ENCODE data around the gene EIF4E3. TPM values are rescaled to one million over a fixed set of nuclear protein-coding genes. Genes with fewer than 3 reads are reported as not detected.

EIF4E3 gene
- total and polyA plus RNA-seq, 2 of the 13 experiments (the other 11 are each of a cell fraction or from before 2014, with no cell fraction given), result 0.07 to 0.15 TPM

DNA sequence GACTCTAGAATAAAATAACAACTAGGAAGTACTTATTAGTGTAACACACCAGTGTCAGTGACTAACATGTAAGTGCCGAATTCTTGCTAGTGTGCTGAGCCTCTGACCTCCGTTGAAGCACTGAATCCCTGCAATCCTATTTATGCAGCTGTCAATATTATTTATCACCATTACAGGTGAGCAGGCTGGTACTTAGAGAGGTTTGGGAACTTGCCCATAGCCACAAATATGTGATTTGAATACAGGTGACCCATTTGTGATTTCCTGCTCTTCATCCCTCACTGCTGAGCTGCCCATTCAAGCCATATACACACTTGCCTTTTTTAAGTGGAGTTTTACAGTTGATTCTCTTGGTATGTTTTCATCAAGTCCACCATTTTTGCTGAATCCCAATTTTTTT, 12.2 kb downstream of the EIF4E3 start:
- ChIA-PET CTCF (ENCODE audit: low intra/inter-chr PET ratio, low total read pairs) (no interaction called here), POLR2A (no interaction called here)
- Histone ChIP-seq H3K4me2 (ENCODE audit: low read depth, low read length) (no peak overlapping the region), H4K20me1 (ENCODE audit: insufficient read depth, low read length) (no peaks in the 10 kb centered on the region), H3K4me1 (ENCODE audit: insufficient read depth, low read length) (peaks cover under 1% of the 10 kb centered on the region; the same call in 1 of the 2 replicates), H3K4me3 (replicated peaks in 1 of 3; ENCODE audit: insufficient read depth in 1 of 3, low read depth in 2 of 3, low read length in 3 of 3) (no peak overlapping the region), H3K27ac (ENCODE audit: extremely low read length, insufficient read depth, low read length) (no peak overlapping the region), H2AFZ (ENCODE audit: low read length) (no peak overlapping the region), H3K79me2 (ENCODE audit: insufficient read depth, low read length) (no peaks in the 10 kb centered on the region), H3K9me3 (ENCODE audit: low read length) (no peaks in the 10 kb centered on the region), H3K27me3 (ENCODE audit: control insufficient read depth in 1 of 2, insufficient read depth in 2 of 2, low read length in 2 of 2) (peaks cover 0 to 7% of the 10 kb centered on the region in 2 experiments; a peak in 2 of 5 replicates), H3K36me3 (replicated peaks in 1 of 2; ENCODE audit: control insufficient read depth in 1 of 2, insufficient read depth in 2 of 2, low read length in 2 of 2) (no peaks in the 10 kb centered on the region), H3K9ac (ENCODE audit: insufficient read depth, low read depth, low read length) (no peak overlapping the region)
- no peak for DNase-seq (ENCODE audit: low spot score)
- BruUV-seq (replicated peaks), result no TSS peak
- no peak for FAIRE-seq
- in situ Hi-C loops (cut with HindIII; ENCODE audit: extremely low pct_ligation_motif_present, low pct_unique_long_range_greater_than_20kb), result loop anchor here (25.0 kb wide), 2 partner anchors 1099 to 1374 kb away; no protein-coding TSS in a partner anchor
- intact Hi-C loops (cut with micrococcal nuclease; ENCODE audit: unreplicated experiment), result no loop called here
- WGBS (ENCODE audit: low lambda C conversion rate), result 8% methylated on average over 2 of the region's 2 CpGs
- TF ChIP-seq ELF1 (CRISPR knock-in tag; IDR thresholded peaks at IDR 0.05) (no peak), TSC22D2 (CRISPR knock-in tag; IDR thresholded peaks at IDR 0.05; ENCODE audit: borderline replicate concordance) (no peak), CBX2 (IDR thresholded peaks at IDR 0.05; ENCODE audit: low read depth, low read length) (no peak), CBX2 (CRISPR knock-in tag; IDR thresholded peaks at IDR 0.05; ENCODE audit: low read depth) (no peak), FOXJ3 (CRISPR knock-in tag; IDR thresholded peaks at IDR 0.05; ENCODE audit: borderline replicate concordance) (no peak), RARA (CRISPR knock-in tag; IDR thresholded peaks at IDR 0.05) (no peak), ZNF550 (CRISPR knock-in tag; IDR thresholded peaks at IDR 0.05; ENCODE audit: borderline replicate concordance) (no peak), TGIF2 (CRISPR knock-in tag; IDR thresholded peaks at IDR 0.05) (no peak), KDM1A (CRISPR knock-in tag; IDR thresholded peaks at IDR 0.05) (no peak), ZFP36 (IDR thresholded peaks at IDR 0.05; ENCODE audit: borderline replicate concordance, low read depth, low read length, partially characterized antibody) (no peak), RARG (CRISPR knock-in tag; IDR thresholded peaks at IDR 0.05; ENCODE audit: low read depth) (no peak), ZNF121 (CRISPR knock-in tag; IDR thresholded peaks at IDR 0.05) (no peak)
- TF ChIP-seq, protein P1, sequence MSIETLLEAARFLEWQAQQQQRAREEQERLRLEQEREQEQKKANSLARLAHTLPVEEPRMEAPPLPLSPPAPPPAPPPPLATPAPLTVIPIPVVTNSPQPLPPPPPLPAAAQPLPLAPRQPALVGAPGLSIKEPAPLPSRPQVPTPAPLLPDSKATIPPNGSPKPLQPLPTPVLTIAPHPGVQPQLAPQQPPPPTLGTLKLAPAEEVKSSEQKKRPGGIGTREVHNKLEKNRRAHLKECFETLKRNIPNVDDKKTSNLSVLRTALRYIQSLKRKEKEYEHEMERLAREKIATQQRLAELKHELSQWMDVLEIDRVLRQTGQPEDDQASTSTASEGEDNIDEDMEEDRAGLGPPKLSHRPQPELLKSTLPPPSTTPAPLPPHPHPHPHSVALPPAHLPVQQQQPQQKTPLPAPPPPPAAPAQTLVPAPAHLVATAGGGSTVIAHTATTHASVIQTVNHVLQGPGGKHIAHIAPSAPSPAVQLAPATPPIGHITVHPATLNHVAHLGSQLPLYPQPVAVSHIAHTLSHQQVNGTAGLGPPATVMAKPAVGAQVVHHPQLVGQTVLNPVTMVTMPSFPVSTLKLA (IDR thresholded peaks at IDR 0.05), result no peak
- TF ChIP-seq, protein P2, sequence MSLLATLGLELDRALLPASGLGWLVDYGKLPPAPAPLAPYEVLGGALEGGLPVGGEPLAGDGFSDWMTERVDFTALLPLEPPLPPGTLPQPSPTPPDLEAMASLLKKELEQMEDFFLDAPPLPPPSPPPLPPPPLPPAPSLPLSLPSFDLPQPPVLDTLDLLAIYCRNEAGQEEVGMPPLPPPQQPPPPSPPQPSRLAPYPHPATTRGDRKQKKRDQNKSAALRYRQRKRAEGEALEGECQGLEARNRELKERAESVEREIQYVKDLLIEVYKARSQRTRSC (CRISPR knock-in tag; IDR thresholded peaks at IDR 0.05; ENCODE audit: low read depth), result no peak
- no peak for ATAC-seq

Data from HepG2 (cell line).